Mesenchymal stem cell (in vitro differentiated cells and primary cell): ENCODE results near the gene PSMB4.
"Not testable (repeated sequence)": the region's sequence is repeated elsewhere in the genome, so short reads cannot be mapped to it uniquely, and the experiment has no call there.

ENCODE experiments used
- DNase-seq: peaks from one replicate; pipeline ENCODE4 v3.0.0-alpha.2; 2013
- H2AFZ ChIP-seq: one replicate; pipeline ENCODE4 v1.6.1; 2013; ENCODE audit warnings: low read depth, mild to moderate bottlenecking, control low read depth, inconsistent platforms, low read length, moderate library complexity
- H2AK5ac ChIP-seq: 2 replicates; pipeline ENCODE4 v1.6.1; 2013; ENCODE audit warnings: low read length, moderate library complexity, mild to moderate bottlenecking, inconsistent platforms; ENCODE audit not compliant: severe bottlenecking
- H2BK120ac ChIP-seq: one replicate; pipeline ENCODE4 v1.6.1; 2013; ENCODE audit warnings: low read depth, mild to moderate bottlenecking, inconsistent platforms, low read length, moderate library complexity
- H2BK12ac ChIP-seq, 2 experiments: one replicate each; pipeline ENCODE4 v1.6.1; 2013; ENCODE audit warnings: inconsistent platforms in 2 of 2, low read length in 2 of 2, mild to moderate bottlenecking in 2 of 2, moderate library complexity in 2 of 2, control low read depth in 1 of 2
- H2BK15ac ChIP-seq: one replicate; pipeline ENCODE4 v1.6.1; 2013; ENCODE audit warnings: mild to moderate bottlenecking, low read depth, inconsistent platforms; ENCODE audit not compliant: poor library complexity, severe bottlenecking
- H2BK5ac ChIP-seq: 2 replicates; pipeline ENCODE4 v1.6.1; 2013; ENCODE audit warnings: low read depth, mild to moderate bottlenecking, low read length, control low read depth, inconsistent platforms; ENCODE audit not compliant: poor library complexity, severe bottlenecking
- H3K14ac ChIP-seq, 2 experiments: one replicate each; pipeline ENCODE4 v1.6.1; 2013; ENCODE audit warnings: inconsistent platforms in 2 of 2, low read length in 2 of 2, control low read depth in 1 of 2, mild to moderate bottlenecking in 1 of 2, moderate library complexity in 1 of 2
- H3K18ac ChIP-seq, 2 experiments: one replicate each; pipeline ENCODE4 v1.6.1; 2013; ENCODE audit warnings: inconsistent platforms in 2 of 2, low read length in 2 of 2, control low read depth in 1 of 2, low read depth in 1 of 2, mild to moderate bottlenecking in 1 of 2
- H3K23ac ChIP-seq, 2 experiments: one replicate each; pipeline ENCODE4 v1.6.1; 2013; ENCODE audit warnings: inconsistent platforms in 2 of 2, low read length in 2 of 2, mild to moderate bottlenecking in 2 of 2, moderate library complexity in 2 of 2, control low read depth in 1 of 2
- H3K27ac ChIP-seq: 2 replicates; pipeline ENCODE4 v1.5.1; 2013; ENCODE audit warnings: mild to moderate bottlenecking, moderate library complexity, low read length, control low read depth, inconsistent platforms; ENCODE audit not compliant: poor library complexity, severe bottlenecking
- H3K27me3 ChIP-seq, 2 experiments: 2 replicates each; pipeline versions ENCODE4 v1.6.1 to v1.7.0; 2013; ENCODE audit warnings: low read length in 2 of 2, mild to moderate bottlenecking in 2 of 2, moderate library complexity in 2 of 2, control low read depth in 1 of 2, inconsistent platforms in 1 of 2; ENCODE audit not compliant: control insufficient read depth in 1 of 2, insufficient read depth in 1 of 2
- H3K36me3 ChIP-seq, 2 experiments: 2 replicates each; pipeline versions ENCODE4 v1.6.1 to v1.7.0; 2013; ENCODE audit warnings: low read length in 2 of 2, control low read depth in 1 of 2, inconsistent platforms in 1 of 2, low read depth in 1 of 2, mild to moderate bottlenecking in 1 of 2; ENCODE audit not compliant: insufficient read depth in 2 of 2, control insufficient read depth in 1 of 2
- H3K4ac ChIP-seq, 2 experiments: one replicate each; pipeline ENCODE4 v1.6.1; 2013; ENCODE audit warnings: inconsistent platforms in 2 of 2, low read length in 2 of 2, mild to moderate bottlenecking in 2 of 2, moderate library complexity in 2 of 2, control low read depth in 1 of 2, low read depth in 1 of 2
- H3K4me1 ChIP-seq: 2 replicates; pipeline ENCODE4 v1.6.1; 2013; ENCODE audit warnings: low read depth, low read length, control low read depth; ENCODE audit not compliant: control insufficient read depth, insufficient read depth
- H3K4me2 ChIP-seq: 2 replicates; pipeline ENCODE4 v1.6.1; 2013; ENCODE audit warnings: low read length, mild to moderate bottlenecking, inconsistent platforms; ENCODE audit not compliant: poor library complexity, severe bottlenecking
- H3K4me3 ChIP-seq, 2 experiments: 2 replicates each; pipeline versions ENCODE4 v1.5.1 to v1.7.0; 2013; ENCODE audit warnings: low read length in 2 of 2, mild to moderate bottlenecking in 2 of 2, control low read depth in 1 of 2, low read depth in 1 of 2; ENCODE audit not compliant: insufficient read depth in 1 of 2
- H3K79me1 ChIP-seq: replicated peaks from 2 replicates; pipeline ENCODE4 v1.6.1; 2013; ENCODE audit warnings: mild to moderate bottlenecking, control low read depth, low read length, inconsistent platforms; ENCODE audit not compliant: poor library complexity, severe bottlenecking
- H3K9ac ChIP-seq: 2 replicates; pipeline ENCODE4 v1.7.0; 2013; ENCODE audit warnings: mild to moderate bottlenecking, low read length, moderate library complexity
- H3K9me3 ChIP-seq: 2 replicates; pipeline ENCODE4 v1.7.0; 2013; ENCODE audit warnings: mild to moderate bottlenecking, low read length; ENCODE audit not compliant: control insufficient read depth
- H4K8ac ChIP-seq: one replicate; pipeline ENCODE4 v1.6.1; 2013; ENCODE audit warnings: inconsistent platforms, mild to moderate bottlenecking, low read length, moderate library complexity
- H4K91ac ChIP-seq: one replicate; pipeline ENCODE4 v1.6.1; 2013; ENCODE audit warnings: mild to moderate bottlenecking, low read length, inconsistent platforms
- WGBS: methylation state at CpG from one replicate; pipeline ENCODE4 v1.1.7; 2013; ENCODE audit warnings: mixed read lengths; 5-methylcytosine and 5-hydroxymethylcytosine counted together

PSMB4 gene

GRCh38 chr1:151437396-151437795 is 38.0 kb downstream of the PSMB4 start:
- H3K36me3 ChIP-seq = peaks cover 16 to 40% of the 10 kb centered on the region in 2 experiments
- 95% methylated on average over 5 of the region's 8 CpGs for WGBS
- not testable (repeated sequence) for H3K14ac ChIP-seq

GRCh38 chr1:151443846-151444782 is 44.7 kb downstream of the PSMB4 start:
- H3K9me3 ChIP-seq = no peaks in the 10 kb centered on the region
- peak; percentile 88 for DNase-seq
- WGBS = 61% methylated on average over 3 of the region's 4 CpGs
- peak overlapping the region; percentile 34 for H3K9ac ChIP-seq
- H3K4me2 ChIP-seq = no peak overlapping the region
- no peak overlapping the region for H2AFZ ChIP-seq
- peak overlapping the region; percentile 51 for H3K27ac ChIP-seq
- H3K36me3 ChIP-seq = peaks cover 5 to 26% of the 10 kb centered on the region in 2 experiments
- H3K23ac ChIP-seq = no peak overlapping the region
- no peak overlapping the region for H2AK5ac ChIP-seq
- no peak overlapping the region for H2BK12ac ChIP-seq
- no peak overlapping the region for H2BK15ac ChIP-seq
- H3K79me1 ChIP-seq = peaks cover 1% of the 10 kb centered on the region
- no peak overlapping the region for H2BK120ac ChIP-seq
- H4K8ac ChIP-seq = no peak overlapping the region
- no peak overlapping the region for H4K91ac ChIP-seq
- H3K4me3 ChIP-seq = peak overlapping the region in 1 of 2 experiments; percentile 28
- peaks cover 2% of the 10 kb centered on the region for H3K4me1 ChIP-seq
- no peak overlapping the region for H3K18ac ChIP-seq
- no peak overlapping the region for H3K4ac ChIP-seq
- H2BK5ac ChIP-seq = no peak overlapping the region
- H3K27me3 ChIP-seq = no peaks in the 10 kb centered on the region
- H3K14ac ChIP-seq = no peak overlapping the region

More at GRCh38 chr1:151437396-151437795, 38.0 kb downstream of the PSMB4 start:
- H2BK5ac ChIP-seq, H3K18ac ChIP-seq, DNase-seq, H3K9me3 ChIP-seq, H3K9ac ChIP-seq, H3K23ac ChIP-seq, H2BK15ac ChIP-seq, H2BK12ac ChIP-seq, H2AK5ac ChIP-seq, H3K27me3 ChIP-seq, H3K4me3 ChIP-seq, H3K4me2 ChIP-seq, H4K91ac ChIP-seq, H2BK120ac ChIP-seq, H2AFZ ChIP-seq, H3K27ac ChIP-seq, H3K4me1 ChIP-seq, H3K79me1 ChIP-seq, H3K4ac ChIP-seq, H4K8ac ChIP-seq: not testable (repeated sequence)

- Histone ChIP-seq H3K4me2 (no peak overlapping the region), H3K4ac (no peak overlapping the region), H4K8ac (no peak overlapping the region), H3K18ac (no peak overlapping the region), H3K4me1 (peaks cover 2% of the 10 kb centered on the region), H3K9me3 (no peaks in the 10 kb centered on the region), H3K23ac (no peak overlapping the region), H3K27me3 (no peaks in the 10 kb centered on the region), H3K27ac (peak overlapping the region; percentile 4), H2AK5ac (no peak overlapping the region), H2BK120ac (no peak overlapping the region), H2BK12ac (no peak overlapping the region), H3K36me3 (peaks cover 9 to 19% of the 10 kb centered on the region in 2 experiments), H2AFZ (no peak overlapping the region), H3K14ac (no peak overlapping the region), H2BK5ac (no peak overlapping the region), H3K4me3 (no peak overlapping the region), H4K91ac (no peak overlapping the region), H3K79me1 (peaks cover 1% of the 10 kb centered on the region), H3K9ac (peak overlapping the region; percentile 34), H2BK15ac (no peak overlapping the region)
- 94% methylated on average over 3 of the region's 4 CpGs for WGBS
- DNase-seq = no peak
These were observed 45.4 kb downstream of the PSMB4 start for GRCh38 chr1:151444783-151445177.

GRCh38 chr1:151447696-151448095 is 48.3 kb downstream of the PSMB4 start:
- H4K91ac ChIP-seq = no peak overlapping the region
- H3K36me3 ChIP-seq = peaks cover 3 to 16% of the 10 kb centered on the region in 2 experiments
- no peak overlapping the region for H2AFZ ChIP-seq
- no peak overlapping the region for H3K14ac ChIP-seq
- H2BK15ac ChIP-seq = no peak overlapping the region
- no peak overlapping the region for H3K27ac ChIP-seq
- H3K27me3 ChIP-seq = no peaks in the 10 kb centered on the region
- no peak overlapping the region for H4K8ac ChIP-seq
- no peak overlapping the region for H3K4ac ChIP-seq
- no peaks in the 10 kb centered on the region for H3K9me3 ChIP-seq
- no peak overlapping the region for H3K23ac ChIP-seq
- H2BK12ac ChIP-seq = no peak overlapping the region
- no peak overlapping the region for H2BK5ac ChIP-seq
- H2AK5ac ChIP-seq = no peak overlapping the region
- H3K18ac ChIP-seq = no peak overlapping the region
- H3K4me2 ChIP-seq = no peak overlapping the region
- no peak overlapping the region for H3K9ac ChIP-seq
- peaks cover 1% of the 10 kb centered on the region for H3K79me1 ChIP-seq
- 97% methylated on average over 2 of the region's 2 CpGs for WGBS
- no peak for DNase-seq
- H3K4me3 ChIP-seq = no peak overlapping the region
- H2BK120ac ChIP-seq = no peak overlapping the region
- peaks cover 2% of the 10 kb centered on the region for H3K4me1 ChIP-seq
